GM18508 (cell line): Measurements from ENCODE around the gene CDC42EP5.
A peak's percentile ranks its signal among the peaks of the same experiment; 100 is the strongest.
"Not testable (repeated sequence)": the region's sequence is repeated elsewhere in the genome, so short reads cannot be mapped to it uniquely, and the experiment has no call there.

ENCODE experiments used
- ATAC-seq: cut with Tn5 transposase; IDR thresholded peaks from one replicate; pipeline ENCODE4 v1.9.1; 2021; ENCODE audit warnings: moderate number of reproducible peaks; ENCODE audit not compliant: insufficient read depth, unreplicated experiment

The CDC42EP5 gene

GRCh38 chr19:54492568-54492967, 19.5 kb upstream of the CDC42EP5 start:
- no peak for ATAC-seq

- no peak for ATAC-seq
Observed at GRCh38 chr19:54489766-54490165, 16.7 kb upstream of the CDC42EP5 start.

- ATAC-seq: no peak
Observed at GRCh38 chr19:54489341-54489740, 16.2 kb upstream of the CDC42EP5 start.

- ATAC-seq: no peak
Observed at GRCh38 chr19:54485851-54486250, 12.8 kb upstream of the CDC42EP5 start.

GRCh38 chr19:54484451-54484850, 11.4 kb upstream of the CDC42EP5 start:
- no peak for ATAC-seq

GRCh38 chr19:54482889-54483288, 9.8 kb upstream of the CDC42EP5 start:
- ATAC-seq: no peak

- no peak for ATAC-seq
Observed at GRCh38 chr19:54481326-54481930, 8.3 kb upstream of the CDC42EP5 start.

- ATAC-seq: no peak
Observed at GRCh38 chr19:54480051-54480450, 7.0 kb upstream of the CDC42EP5 start.

GRCh38 chr19:54478677-54479266, 5.7 kb upstream of the CDC42EP5 start:
- no peak for ATAC-seq

- ATAC-seq: no peak
Observed at GRCh38 chr19:54477650-54478049, 4.6 kb upstream of the CDC42EP5 start.

- no peak for ATAC-seq
Observed at GRCh38 chr19:54475706-54476105, 2.6 kb upstream of the CDC42EP5 start.

- ATAC-seq: no peak
Observed at GRCh38 chr19:54473892-54474372, 836 bp upstream of the CDC42EP5 start.

GRCh38 chr19:54470991-54471782, 1.9 kb downstream of the CDC42EP5 start:
- ATAC-seq: no peak

- ATAC-seq: no peak
Observed at GRCh38 chr19:54470276-54470887, 2.7 kb downstream of the CDC42EP5 start.

- no peak for ATAC-seq
Observed at GRCh38 chr19:54469496-54469934, 3.6 kb downstream of the CDC42EP5 start.

GRCh38 chr19:54466110-54466480, 7.0 kb downstream of the CDC42EP5 start:
- not testable (repeated sequence) for ATAC-seq

GRCh38 chr19:54465426-54466109, 7.5 kb downstream of the CDC42EP5 start:
- ATAC-seq: no peak

- peak; percentile 28 for ATAC-seq
Observed at GRCh38 chr19:54464630-54465425, 8.3 kb downstream of the CDC42EP5 start.

GRCh38 chr19:54464044-54464629, 9.0 kb downstream of the CDC42EP5 start:
- peak; percentile 26 for ATAC-seq
